GM21526 (cell line): Measurements from ENCODE around the gene OXCT2.
"Not testable (repeated sequence)": the region's sequence is repeated elsewhere in the genome, so short reads cannot be mapped to it uniquely, and the experiment has no call there.

Experiments used
- ATAC-seq: cut with Tn5 transposase; IDR thresholded peaks from one replicate; pipeline ENCODE4 v1.9.1; 2021; ENCODE audit warnings: moderate library complexity; ENCODE audit not compliant: unreplicated experiment, low FRiP score

The OXCT2 gene

DNA sequence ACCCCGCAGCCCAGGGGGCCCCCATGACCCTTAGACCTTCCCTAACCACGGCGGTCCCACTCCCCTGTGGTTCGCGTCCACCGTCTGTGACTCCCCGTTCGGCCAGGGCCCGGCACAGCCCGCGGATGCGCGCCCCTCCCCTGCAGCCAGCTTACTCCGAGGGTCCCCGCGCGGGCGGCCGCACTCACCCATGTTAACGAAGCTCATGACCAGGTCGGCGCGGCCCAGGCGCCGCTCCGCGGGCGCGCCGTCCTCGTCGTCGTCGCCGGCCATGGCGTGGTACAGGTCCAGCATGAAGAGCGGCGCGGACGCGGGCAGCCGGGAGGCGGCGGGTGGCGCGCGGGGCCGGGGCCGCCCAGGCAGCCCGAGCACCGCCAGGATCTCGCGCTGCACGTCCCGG lies 16.8 kb upstream of the OXCT2 start:
- ATAC-seq = not testable (repeated sequence)

GRCh38 chr1:39787468-39787867 lies 16.3 kb upstream of the OXCT2 start:
- no peak for ATAC-seq

- ATAC-seq = not testable (repeated sequence)
These were observed 15.9 kb upstream of the OXCT2 start for GRCh38 chr1:39787108-39787375.

GRCh38 chr1:39786303-39787107 lies 15.4 kb upstream of the OXCT2 start:
- not testable (repeated sequence) for ATAC-seq

DNA sequence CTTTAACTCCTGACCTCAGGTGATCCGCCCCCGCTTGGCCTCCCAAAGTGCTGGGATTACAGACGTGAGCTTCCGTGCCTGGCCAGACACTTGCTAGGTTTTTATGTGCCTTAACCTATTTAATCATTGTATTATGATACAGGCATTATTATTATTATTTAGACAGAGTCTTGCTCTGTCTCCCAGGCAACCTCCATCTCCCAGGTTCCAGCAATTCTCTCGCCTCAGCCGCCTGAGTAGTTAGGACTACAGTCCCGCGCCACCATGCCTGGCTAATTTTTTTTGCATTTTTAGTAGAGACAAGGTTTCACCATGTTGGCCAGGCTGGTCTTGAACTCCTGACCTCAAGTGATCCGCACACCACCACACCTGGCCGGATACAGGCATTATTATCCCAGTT lies 11.5 kb upstream of the OXCT2 start:
- ATAC-seq = not testable (repeated sequence)

- ATAC-seq = no peak
These were observed 11.0 kb upstream of the OXCT2 start for GRCh38 chr1:39782103-39782502.

DNA sequence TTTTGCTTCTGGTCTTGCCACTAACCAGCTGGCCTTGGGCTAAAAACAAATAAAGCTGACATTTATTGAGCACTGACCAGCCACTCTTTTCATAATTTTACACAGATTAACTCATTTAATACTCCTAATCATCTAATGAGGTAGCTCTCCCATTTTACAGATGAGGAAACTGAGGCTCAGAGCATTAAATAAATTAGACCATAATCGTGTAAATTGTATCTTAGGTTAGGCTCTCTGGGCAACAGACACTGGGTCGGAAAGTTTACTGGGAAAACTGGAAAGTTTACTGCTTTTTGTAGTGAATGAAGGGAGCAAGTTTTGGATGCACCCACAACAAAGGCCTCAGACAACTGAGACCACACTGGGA lies 10.2 kb upstream of the OXCT2 start:
- no peak for ATAC-seq

- ATAC-seq = no peak
These were observed 8.7 kb upstream of the OXCT2 start for GRCh38 chr1:39779821-39780220.

- no peak for ATAC-seq
These were observed 8.0 kb upstream of the OXCT2 start for GRCh38 chr1:39779137-39779536.

DNA sequence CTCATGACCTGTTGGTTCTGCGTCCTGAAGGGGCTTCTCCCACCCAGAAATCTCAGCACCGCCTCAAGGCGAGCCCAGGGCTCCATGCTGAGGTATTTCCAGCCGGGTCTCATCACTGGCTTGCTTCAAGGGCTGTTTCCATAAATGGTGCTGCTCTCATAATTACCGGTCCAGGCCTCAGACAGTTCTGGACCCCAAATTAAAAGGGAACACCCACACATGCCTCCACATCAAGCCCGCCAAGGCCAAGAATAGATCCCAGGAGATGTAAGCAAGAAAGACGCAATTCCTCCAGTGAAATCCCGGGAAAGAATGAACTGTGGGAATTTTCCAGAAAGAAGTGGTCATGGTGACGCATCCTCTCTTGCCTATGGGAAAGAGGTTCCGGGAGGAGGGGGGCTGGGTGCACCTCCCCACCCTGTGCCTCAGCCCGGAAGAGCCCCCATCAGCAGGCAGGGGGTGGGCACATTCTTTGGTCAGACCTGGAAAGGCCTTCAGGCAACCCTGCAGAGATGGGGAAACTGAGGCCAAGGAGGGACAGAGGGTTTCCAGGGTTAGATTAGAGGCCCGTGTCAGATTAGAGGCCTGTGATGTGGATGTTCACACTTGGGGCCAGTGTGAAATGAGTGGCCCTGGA lies 7.4 kb upstream of the OXCT2 start:
- not testable (repeated sequence) for ATAC-seq

GRCh38 chr1:39777896-39778295 lies 6.7 kb upstream of the OXCT2 start:
- not testable (repeated sequence) for ATAC-seq

GRCh38 chr1:39777306-39777705 lies 6.2 kb upstream of the OXCT2 start:
- no peak for ATAC-seq

DNA sequence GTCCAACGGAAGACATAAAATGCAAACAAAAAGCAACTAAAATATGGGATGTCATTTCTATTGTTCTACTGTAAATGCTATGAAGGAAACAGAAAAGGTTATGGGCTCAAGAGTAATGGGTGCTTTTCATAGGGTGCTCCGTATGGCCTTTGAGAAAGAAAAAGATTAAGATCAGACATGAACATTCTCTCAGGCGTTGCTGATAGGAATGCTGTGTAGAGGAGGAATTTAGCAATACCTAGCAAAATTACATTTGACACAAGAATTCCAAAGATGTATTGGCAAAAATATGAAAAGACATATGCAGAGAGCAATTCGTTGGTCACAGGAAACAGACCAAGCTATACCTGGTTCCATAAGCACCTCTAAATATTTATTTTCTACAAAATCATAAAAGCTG lies 5.7 kb upstream of the OXCT2 start:
- ATAC-seq = no peak

DNA sequence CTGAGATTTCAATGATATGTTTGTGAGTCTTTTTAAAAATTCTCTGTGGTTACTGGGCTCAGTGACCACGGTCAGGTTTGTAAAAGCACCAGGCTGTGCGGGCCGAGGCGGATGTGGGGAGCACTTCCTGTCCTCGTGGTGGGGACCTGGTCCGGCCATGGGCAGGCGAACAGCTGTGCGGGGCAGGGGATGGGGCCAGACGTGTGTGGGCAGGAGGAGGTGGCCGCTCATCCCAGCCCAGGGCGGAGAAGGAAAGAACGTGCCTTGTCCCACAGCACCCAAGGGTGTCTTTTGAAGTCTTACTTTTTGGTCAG lies 5.2 kb upstream of the OXCT2 start:
- no peak for ATAC-seq

GRCh38 chr1:39775676-39776399 lies 4.7 kb upstream of the OXCT2 start:
- not testable (repeated sequence) for ATAC-seq

DNA sequence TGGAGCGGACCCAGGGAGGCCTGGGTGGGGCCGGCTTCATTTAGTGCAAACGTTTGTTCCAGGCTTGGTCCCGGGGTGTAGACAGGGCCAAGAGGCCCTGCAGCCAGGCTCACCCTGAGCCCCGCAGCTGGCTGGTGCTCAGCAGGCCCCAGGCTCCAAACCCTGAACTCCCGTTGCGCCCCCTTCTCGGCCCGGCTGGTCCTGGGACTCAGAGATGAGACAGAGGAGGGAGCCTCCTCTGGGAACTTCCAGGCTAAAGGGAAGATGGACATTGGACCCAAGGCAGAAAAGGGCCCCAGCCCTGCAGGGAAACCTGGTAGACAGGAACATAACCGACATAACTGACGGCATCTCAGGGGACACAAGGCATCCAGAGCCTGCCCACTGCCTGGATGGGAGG lies 4.0 kb upstream of the OXCT2 start:
- not testable (repeated sequence) for ATAC-seq

DNA sequence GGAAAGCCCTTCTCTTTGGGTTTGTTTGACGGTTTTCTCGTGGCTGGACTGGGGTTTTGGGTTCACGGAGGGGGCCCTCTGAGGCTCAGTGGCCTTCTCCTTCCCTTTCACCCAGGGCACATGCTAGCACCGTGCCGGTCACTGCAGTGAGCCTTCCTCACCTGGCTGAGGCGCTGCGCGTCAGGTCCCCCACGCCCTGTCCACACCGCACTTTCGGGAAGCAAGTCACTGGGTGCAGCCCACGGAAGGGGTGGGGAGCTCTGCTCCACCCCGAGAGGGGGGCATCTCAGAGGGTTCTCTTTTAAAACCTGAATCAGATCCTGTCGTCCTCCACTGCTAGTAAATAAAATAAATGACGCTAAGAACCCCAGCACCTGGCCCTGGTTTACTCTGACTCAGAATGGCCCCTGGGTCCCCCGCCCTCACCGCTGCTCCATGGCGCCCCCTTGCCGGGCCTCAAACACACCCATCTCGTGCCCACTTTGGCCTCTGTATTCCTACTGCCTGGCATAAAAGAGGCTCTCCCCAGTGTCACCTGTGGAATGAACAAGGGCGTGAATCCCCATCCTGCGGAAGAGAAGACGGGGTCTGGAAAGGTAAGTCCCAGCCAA lies 2.3 kb upstream of the OXCT2 start:
- not testable (repeated sequence) for ATAC-seq

GRCh38 chr1:39770100-39771021 lies 787 bp downstream of the OXCT2 start:
- not testable (repeated sequence) for ATAC-seq

DNA sequence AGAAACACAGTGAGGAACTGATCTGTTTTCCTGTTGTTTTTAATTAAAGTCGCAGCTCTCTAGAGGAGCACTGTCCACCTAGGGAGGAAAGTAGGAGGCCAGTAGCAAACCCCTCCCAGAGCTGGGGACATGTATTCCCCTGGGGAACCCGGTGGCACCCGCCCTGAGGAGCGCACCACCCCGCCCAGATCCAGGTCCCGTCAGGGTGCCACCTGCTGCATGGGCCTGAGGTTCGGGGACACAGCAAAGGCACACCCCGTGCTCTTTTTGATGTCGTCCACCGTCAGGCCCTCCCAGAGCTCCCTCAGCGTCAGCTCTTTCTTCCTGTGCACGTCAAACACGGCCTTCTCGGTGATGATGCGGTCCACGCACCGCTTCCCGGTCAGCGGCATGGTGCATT lies 1.6 kb downstream of the OXCT2 start:
- not testable (repeated sequence) for ATAC-seq

DNA sequence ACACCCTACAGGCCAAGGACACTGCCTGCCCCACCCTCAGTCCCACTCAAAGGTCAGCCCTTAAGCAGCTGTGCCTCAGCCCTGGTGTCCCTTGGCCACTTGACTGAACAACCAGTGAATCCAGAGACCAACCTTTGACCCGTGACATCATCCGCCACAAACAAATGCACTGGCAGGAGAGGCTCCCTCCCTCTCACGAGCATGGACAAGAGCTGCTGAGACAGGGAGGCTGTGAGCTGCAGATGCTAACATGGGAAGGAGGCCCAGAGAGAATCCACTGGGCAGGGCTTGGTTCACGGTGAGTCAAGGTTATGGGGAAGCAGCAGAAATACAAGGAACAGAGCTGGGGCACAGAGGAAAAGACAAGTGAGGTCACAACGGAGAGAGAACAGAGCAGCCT lies 4.7 kb downstream of the OXCT2 start:
- ATAC-seq = not testable (repeated sequence)
